DMS 273 (cell line): Measurements from ENCODE around the gene MEF2A.

ENCODE experiments used
- DNase-seq: peaks from one replicate; lab custom pipeline; 2025; ENCODE audit not compliant: unreplicated experiment; lab: John Stamatoyannopoulos, UW

The MEF2A gene

GRCh38 chr15:99702895-99703602 lies 137.3 kb downstream of the MEF2A start:
- no peak for DNase-seq

GRCh38 chr15:99703603-99704443 lies 138.0 kb downstream of the MEF2A start:
- peak; percentile 82 for DNase-seq

GRCh38 chr15:99704444-99704838 lies 138.7 kb downstream of the MEF2A start:
- peak; percentile 87 for DNase-seq

GRCh38 chr15:99706557-99707303 lies 140.9 kb downstream of the MEF2A start:
- DNase-seq = no peak

- DNase-seq = no peak
Observed at GRCh38 chr15:99707473-99708270, 141.9 kb downstream of the MEF2A start.

GRCh38 chr15:99708563-99708962 lies 142.8 kb downstream of the MEF2A start:
- no peak for DNase-seq

- DNase-seq = no peak
Observed at GRCh38 chr15:99709243-99709986, 143.6 kb downstream of the MEF2A start.

GRCh38 chr15:99711625-99712024 lies 145.8 kb downstream of the MEF2A start:
- no peak for DNase-seq

- DNase-seq = no peak
Observed at GRCh38 chr15:99712415-99712814, 146.6 kb downstream of the MEF2A start.

- DNase-seq = no peak
Observed at GRCh38 chr15:99716540-99717095, 150.8 kb downstream of the MEF2A start.

- DNase-seq = no peak
Observed at GRCh38 chr15:99717161-99718009, 151.6 kb downstream of the MEF2A start.

- DNase-seq = no peak
Observed at GRCh38 chr15:99718421-99718820, 152.6 kb downstream of the MEF2A start.

- no peak for DNase-seq
Observed at GRCh38 chr15:99719096-99719541, 153.3 kb downstream of the MEF2A start.

GRCh38 chr15:99720533-99720932 lies 154.7 kb downstream of the MEF2A start:
- no peak for DNase-seq

GRCh38 chr15:99721104-99721778 lies 155.5 kb downstream of the MEF2A start:
- no peak for DNase-seq

- no peak for DNase-seq
Observed at GRCh38 chr15:99721896-99722295, 156.1 kb downstream of the MEF2A start.

- DNase-seq = no peak
Observed at GRCh38 chr15:99722406-99722805, 156.6 kb downstream of the MEF2A start.

GRCh38 chr15:99726333-99726732 lies 160.5 kb downstream of the MEF2A start:
- no peak for DNase-seq
